Lung (tissue), 12 donors: ENCODE data around the gene FGF1. TPM values are rescaled to one million over a fixed set of nuclear protein-coding genes. Genes with fewer than 3 reads are reported as not detected.

Experiments used
- ATAC-seq: fragments of 200-7000 bp; cut with Tn5 transposase; one replicate; pipeline ENCODE4 v1.9.1; 2020; ENCODE audit warnings: moderate number of reproducible peaks; ENCODE audit not compliant: insufficient read depth, low FRiP score
- DNase-seq, 3 donors: peaks; one replicate each; pipeline ENCODE4 v3.0.0-alpha.2; 2013 to 2017
- H3K27ac ChIP-seq, 2 donors: one replicate each; pipeline ENCODE4 v1.5.1; 2013; ENCODE audit warnings: mild to moderate bottlenecking in 2 of 2, moderate library complexity in 2 of 2, control low read depth in 1 of 2, inconsistent platforms in 1 of 2, low read depth in 1 of 2, low read length in 1 of 2
- H3K27me3 ChIP-seq, 3 donors: one replicate each; pipeline ENCODE4 v1.5.1; 2013; ENCODE audit warnings: low read length in 2 of 3; ENCODE audit not compliant: control insufficient read depth in 3 of 3, insufficient read depth in 3 of 3
- H3K36me3 ChIP-seq, 4 donors: one replicate each; pipeline ENCODE4 v1.5.1; 2013; ENCODE audit warnings: low read length in 4 of 4, mild to moderate bottlenecking in 1 of 4, moderate library complexity in 1 of 4; ENCODE audit not compliant: control insufficient read depth in 4 of 4, insufficient read depth in 4 of 4
- H3K4me1 ChIP-seq, 5 donors: one replicate each; pipeline ENCODE4 v1.5.1; 2013; ENCODE audit warnings: low read length in 5 of 5, mild to moderate bottlenecking in 2 of 5, moderate library complexity in 1 of 5; ENCODE audit not compliant: control insufficient read depth in 5 of 5, insufficient read depth in 5 of 5
- H3K4me3 ChIP-seq: one replicate; pipeline ENCODE4 v1.5.1; 2013; ENCODE audit warnings: mild to moderate bottlenecking, control low read depth, moderate library complexity
- H3K9ac ChIP-seq, 2 donors: one replicate each; pipeline ENCODE4 v1.5.1; 2013; ENCODE audit warnings: low read length in 2 of 2, control low read depth in 1 of 2; ENCODE audit not compliant: insufficient read depth in 1 of 2
- H3K9me3 ChIP-seq, 4 donors: one replicate each; pipeline ENCODE4 v1.5.1; 2013; ENCODE audit warnings: low read length in 3 of 4, mild to moderate bottlenecking in 1 of 4, moderate library complexity in 1 of 4; ENCODE audit not compliant: control insufficient read depth in 4 of 4, insufficient read depth in 3 of 4
- WGBS, 2 donors: extraction: QIAGEN DNeasy Blood & Tissue Kit; methylation state at CpG; one replicate each; pipeline ENCODE4 v1.1.7; 2013; 5-methylcytosine and 5-hydroxymethylcytosine counted together
- polyA plus RNA-seq, 2 donors: library from polyadenylated mRNA; stranded (reverse); fragments of 200-250 nt; gene quantifications; one replicate each; pipeline ENCODE4 v1.2.1, GENCODE V29; 2013
- total RNA-seq, 2 donors: library from RNA; depleted of rRNA in 1 of 2; stranded (reverse); fragments of >200 nt in 1 of 2; gene quantifications; one replicate each; pipeline ENCODE4 v1.2.1, GENCODE V29; 2014 to 2021
- TF ChIP-seq, protein P1 (sequence below): IDR thresholded peaks from 2 replicates; pipeline ENCODE4 v1.5.1; 2012; ENCODE audit warnings: mild to moderate bottlenecking; ENCODE audit errors: control extremely low read depth, extremely low read depth
- donor health status: control.
- donor health status: control.
- donor health status: Bipolar disorder and iron deficiency.
- donor health status: healthy.
- donor health status: DM: yes; HTN: yes; CAD: no.

FGF1 gene
- total and polyA plus RNA-seq, 4 donors, result 0.47 to 1.4 (median 1.0) TPM

DNA sequence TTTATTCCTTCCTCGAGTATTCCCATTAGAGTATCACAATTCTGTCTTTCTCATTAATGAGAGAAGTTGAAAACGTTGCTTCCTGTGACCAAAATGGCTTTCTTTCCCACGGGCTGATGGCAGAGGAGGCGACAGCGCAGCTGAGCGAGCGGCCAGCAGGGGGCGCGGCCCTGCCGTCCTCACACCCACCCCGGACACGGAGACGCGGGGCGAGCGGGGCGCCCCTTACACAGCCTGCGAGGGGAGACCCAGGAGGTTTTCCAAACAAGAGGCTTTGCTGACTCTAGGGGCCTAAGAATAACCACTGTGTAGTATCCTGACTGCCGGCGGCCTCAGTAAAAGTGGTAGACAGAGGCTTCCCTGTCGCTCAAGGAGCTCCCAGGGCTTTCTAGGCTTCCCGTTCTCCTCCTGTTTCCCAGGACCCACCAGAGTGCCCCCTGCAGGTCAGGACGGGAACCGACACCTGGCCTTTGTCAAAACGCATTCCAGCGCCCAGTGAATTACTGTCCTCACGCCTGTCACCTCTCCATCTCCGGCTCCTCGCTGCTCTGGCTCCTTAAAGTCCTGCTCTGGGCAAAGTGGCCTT lies 27.3 kb upstream of the FGF1 start:
- Histone ChIP-seq H3K9ac (peak overlapping the region in 1 of 2 donors; percentile 42), H3K27me3 (no peaks in the 10 kb centered on the region), H3K27ac (peak overlapping the region; percentile 85 to 88), H3K4me3 (peak overlapping the region; percentile 14), H3K9me3 (peaks cover 0 to 2% (median 0%) of the 10 kb centered on the region in 4 donors), H3K4me1 (peaks cover 0 to 6% (median 3%) of the 10 kb centered on the region in 5 donors), H3K36me3 (no peaks in the 10 kb centered on the region)
- ATAC-seq, result peak; percentile 91
- peak; percentile 91 to 92 (median 91) for DNase-seq
- 1% methylated on average over 29 of the region's 29 CpGs for WGBS, 2 donors
- TF ChIP-seq, protein P1, sequence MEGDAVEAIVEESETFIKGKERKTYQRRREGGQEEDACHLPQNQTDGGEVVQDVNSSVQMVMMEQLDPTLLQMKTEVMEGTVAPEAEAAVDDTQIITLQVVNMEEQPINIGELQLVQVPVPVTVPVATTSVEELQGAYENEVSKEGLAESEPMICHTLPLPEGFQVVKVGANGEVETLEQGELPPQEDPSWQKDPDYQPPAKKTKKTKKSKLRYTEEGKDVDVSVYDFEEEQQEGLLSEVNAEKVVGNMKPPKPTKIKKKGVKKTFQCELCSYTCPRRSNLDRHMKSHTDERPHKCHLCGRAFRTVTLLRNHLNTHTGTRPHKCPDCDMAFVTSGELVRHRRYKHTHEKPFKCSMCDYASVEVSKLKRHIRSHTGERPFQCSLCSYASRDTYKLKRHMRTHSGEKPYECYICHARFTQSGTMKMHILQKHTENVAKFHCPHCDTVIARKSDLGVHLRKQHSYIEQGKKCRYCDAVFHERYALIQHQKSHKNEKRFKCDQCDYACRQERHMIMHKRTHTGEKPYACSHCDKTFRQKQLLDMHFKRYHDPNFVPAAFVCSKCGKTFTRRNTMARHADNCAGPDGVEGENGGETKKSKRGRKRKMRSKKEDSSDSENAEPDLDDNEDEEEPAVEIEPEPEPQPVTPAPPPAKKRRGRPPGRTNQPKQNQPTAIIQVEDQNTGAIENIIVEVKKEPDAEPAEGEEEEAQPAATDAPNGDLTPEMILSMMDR, result peak; percentile 82

- 93 to 94% methylated on average over 3 of the region's 3 CpGs for WGBS, 2 donors
- TF ChIP-seq, protein P1, result no peak
- H3K27me3 ChIP-seq, result no peaks in the 10 kb centered on the region
- no peak overlapping the region for H3K9ac ChIP-seq
- ATAC-seq (no peak), DNase-seq (no peak)
- H3K4me3 ChIP-seq, result no peak overlapping the region
- no peaks in the 10 kb centered on the region for H3K9me3 ChIP-seq
- H3K4me1 ChIP-seq, result peaks cover 0 to 9% (median 5%) of the 10 kb centered on the region in 5 donors
- H3K27ac ChIP-seq, result no peak overlapping the region
- H3K36me3 ChIP-seq, result no peaks in the 10 kb centered on the region
These were observed 17.3 kb upstream of the FGF1 start for GRCh38 chr5:142703153-142703552.

- ATAC-seq, result no peak
- TF ChIP-seq, protein P1, result no peak
- DNase-seq, result no peak
- Histone ChIP-seq H3K4me3 (no peak overlapping the region), H3K9ac (no peak overlapping the region), H3K4me1 (peaks cover 0 to 19% (median 10%) of the 10 kb centered on the region in 5 donors), H3K36me3 (no peaks in the 10 kb centered on the region), H3K27me3 (no peaks in the 10 kb centered on the region), H3K27ac (no peak overlapping the region), H3K9me3 (no peaks in the 10 kb centered on the region)
- WGBS, 2 donors, result 85 to 86% methylated on average over 3 of the region's 3 CpGs
These were observed 15.9 kb upstream of the FGF1 start for GRCh38 chr5:142701673-142702311.
